MCF 10A (cell line): ENCODE results near the gene RACGAP1. TPM values are rescaled to one million over a fixed set of nuclear protein-coding genes. Genes with fewer than 3 reads are reported as not detected.
A peak's percentile ranks its signal among the peaks of the same experiment; 100 is the strongest.

Experiments used
- BruUV-seq: library from RNA; stranded (reverse); fragments of 400-500 nt; replicated peaks from 2 replicates; lab custom pipeline; 2021; lab: Mats Ljungman, UMichigan
- CTCF ChIA-PET: fragments of 300-600 bp; sonication (Branson Sonifier 250); formaldehyde crosslinking; extraction: SDS; loops from one replicate; lab custom pipeline; 2021; ENCODE audit warnings: antibody characterized with exemption, inconsistent platforms; lab: Yijun Ruan, JAX
- POLR2A ChIA-PET: fragments of 300-600, 350-650 bp; sonication (Branson Sonifier 250); formaldehyde crosslinking; extraction: SDS; loops from one replicate; lab custom pipeline; 2020; ENCODE audit warnings: antibody characterized with exemption, inconsistent platforms; lab: Yijun Ruan, JAX
- DNase-seq: peaks from one replicate; pipeline ENCODE4 v3.0.0-alpha.2; 2018; ENCODE audit not compliant: unreplicated experiment
- H3K27ac Mint-ChIP-seq: one replicate; pipeline ENCODE4 v1.8.0; 2022; ENCODE audit warnings: mild to moderate bottlenecking, low read depth, mixed read lengths; ENCODE audit not compliant: unreplicated experiment
- H3K27me3 Mint-ChIP-seq: one replicate; pipeline ENCODE4 v1.8.0; 2022; ENCODE audit warnings: mixed read lengths; ENCODE audit not compliant: insufficient read depth, unreplicated experiment
- H3K36me3 Mint-ChIP-seq: one replicate; pipeline ENCODE4 v1.8.0; 2022; ENCODE audit warnings: mild to moderate bottlenecking, moderate library complexity, mixed read lengths; ENCODE audit not compliant: insufficient read depth, unreplicated experiment
- H3K4me1 Mint-ChIP-seq: one replicate; pipeline ENCODE4 v1.8.0; 2022; ENCODE audit warnings: mixed read lengths; ENCODE audit not compliant: insufficient read depth, unreplicated experiment
- H3K4me3 Mint-ChIP-seq: one replicate; pipeline ENCODE4 v1.8.0; 2022; ENCODE audit warnings: mild to moderate bottlenecking, moderate library complexity, mixed read lengths; ENCODE audit not compliant: unreplicated experiment
- H3K9me3 Mint-ChIP-seq: one replicate; pipeline ENCODE4 v1.8.0; 2022; ENCODE audit warnings: mixed read lengths; ENCODE audit not compliant: unreplicated experiment
- CTCF ChIP-seq: fragments of 200-600 bp; IDR thresholded peaks from one replicate; pipeline ENCODE4 v1.8.0; 2022; ENCODE audit warnings: antibody characterized with exemption, mild to moderate bottlenecking; ENCODE audit not compliant: unreplicated experiment
- intact Hi-C: fragments of 100-400 bp; cut with micrococcal nuclease; formaldehyde crosslinking; loops from 2 replicates; pipeline ENCODE4 v1.14.1; 2022
- total RNA-seq: library from RNA; stranded (reverse); gene quantifications from 2 replicates; pipeline ENCODE4 v1.2.3, GENCODE V29; 2022

RACGAP1 gene
- total RNA-seq, 1 experiment from 2014 or later = 67.9 TPM

GRCh38 chr12:50026691-50027090 lies 1.4 kb upstream of the RACGAP1 start:
- intact Hi-C loops = no loop called here
- no peaks in the 10 kb centered on the region for H3K27me3 Mint-ChIP-seq
- H3K36me3 Mint-ChIP-seq = no peaks in the 10 kb centered on the region
- ChIA-PET POLR2A (interaction anchor here (2.0 kb wide), 1 partner anchor 13 kb away, joined by 5 read pairs; no protein-coding TSS in a partner anchor), CTCF (interaction anchor here (0.9 to 2.9 kb wide), 3 partner anchors 9 to 29 kb away, joined by 3 to 17 read pairs (median 11); no protein-coding TSS in a partner anchor)
- no peak overlapping the region for H3K4me3 Mint-ChIP-seq
- H3K27ac Mint-ChIP-seq = no peak overlapping the region
- BruUV-seq = no TSS peak
- DNase-seq = no peak
- no peaks in the 10 kb centered on the region for H3K9me3 Mint-ChIP-seq
- TF ChIP-seq CTCF = no peak
- H3K4me1 Mint-ChIP-seq = peaks cover 20% of the 10 kb centered on the region

DNA sequence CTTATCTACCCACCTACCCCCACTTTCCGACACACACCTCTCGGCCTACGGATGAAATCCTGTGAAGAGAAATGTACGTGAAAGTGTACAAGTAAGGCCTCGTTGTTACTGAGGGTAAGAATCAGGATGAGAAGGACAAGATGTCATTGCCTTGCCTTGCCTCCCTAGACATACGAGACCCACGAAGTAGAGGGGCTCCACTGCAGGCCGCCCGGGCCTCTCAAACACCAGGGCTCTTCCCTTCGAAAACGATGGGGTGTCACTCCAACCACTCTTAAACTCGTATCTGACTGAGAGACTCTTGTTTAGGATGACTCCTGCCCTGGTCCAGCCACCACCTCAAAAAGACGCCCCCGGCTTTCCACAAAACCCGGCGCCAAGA lies 498 bp downstream of the RACGAP1 start:
- no peaks in the 10 kb centered on the region for H3K36me3 Mint-ChIP-seq
- peaks cover 35% of the 10 kb centered on the region for H3K4me1 Mint-ChIP-seq
- H3K27me3 Mint-ChIP-seq = no peaks in the 10 kb centered on the region
- peak overlapping the region; percentile 96 for H3K27ac Mint-ChIP-seq
- H3K9me3 Mint-ChIP-seq = no peaks in the 10 kb centered on the region
- ChIA-PET CTCF (interaction anchor here (0.6 to 2.9 kb wide), 7 partner anchors 14 to 283 kb away, joined by 3 to 17 read pairs (median 3); partner anchors contain the start of gene TMBIM6), POLR2A (interaction anchor here (0.6 to 2.0 kb wide), 18 partner anchors 8 to 861 kb away, joined by 3 to 25 read pairs (median 4); partner anchors contain the start of genes COX14, SMARCD1 and TMBIM6)
- peak; percentile 24 for DNase-seq
- TSS peak; percentile 48 for BruUV-seq
- TF ChIP-seq CTCF = no peak
- H3K4me3 Mint-ChIP-seq = peak overlapping the region; percentile 98
- intact Hi-C loops = no loop called here

DNA sequence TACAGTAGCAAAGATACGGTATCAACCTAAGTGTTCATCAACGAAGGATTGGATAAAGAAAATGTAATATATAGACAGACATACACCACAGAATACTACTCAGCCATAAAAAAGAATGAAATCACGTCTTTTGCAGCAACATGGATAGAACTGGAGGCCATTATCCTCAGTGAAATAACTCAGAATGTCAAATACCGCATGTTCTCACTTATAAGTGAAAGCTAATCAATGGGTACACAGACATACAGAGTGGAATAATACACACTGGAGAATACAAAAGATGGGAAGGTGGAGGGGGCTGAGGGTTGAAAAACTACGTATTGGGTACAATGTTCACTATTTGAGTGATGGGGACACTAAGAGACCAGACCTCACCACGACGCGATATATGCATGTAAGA lies 1.1 kb downstream of the RACGAP1 start:
- H3K4me3 Mint-ChIP-seq = peak overlapping the region; percentile 98
- ChIA-PET POLR2A (interaction anchor here (0.6 to 1.9 kb wide), 4 partner anchors 45 to 197 kb away, joined by 3 to 6 read pairs (median 4); partner anchors contain the start of gene SMARCD1), CTCF (interaction anchor here (0.6 to 2.9 kb wide), 6 partner anchors 15 to 283 kb away, joined by 3 to 17 read pairs (median 4); partner anchors contain the start of gene TMBIM6)
- peak overlapping the region; percentile 96 for H3K27ac Mint-ChIP-seq
- no peaks in the 10 kb centered on the region for H3K9me3 Mint-ChIP-seq
- no peak for DNase-seq
- peaks cover 39% of the 10 kb centered on the region for H3K4me1 Mint-ChIP-seq
- no peaks in the 10 kb centered on the region for H3K36me3 Mint-ChIP-seq
- no TSS peak for BruUV-seq
- no peaks in the 10 kb centered on the region for H3K27me3 Mint-ChIP-seq
- TF ChIP-seq CTCF = no peak
- intact Hi-C loops = no loop called here

GRCh38 chr12:50022903-50023302 lies 2.4 kb downstream of the RACGAP1 start:
- intact Hi-C loops = no loop called here
- Mint-ChIP-seq H3K4me3 (no peak overlapping the region), H3K27me3 (no peaks in the 10 kb centered on the region), H3K36me3 (no peaks in the 10 kb centered on the region), H3K27ac (peak overlapping the region; percentile 4), H3K4me1 (peaks cover 50% of the 10 kb centered on the region), H3K9me3 (no peaks in the 10 kb centered on the region)
- POLR2A ChIA-PET = interaction anchor here (0.8 kb wide), 1 partner anchor 400 kb away, joined by 3 read pairs; no protein-coding TSS in a partner anchor
- BruUV-seq = no TSS peak
- DNase-seq = no peak
- TF ChIP-seq CTCF = no peak
- CTCF ChIA-PET = interaction anchor here (1.2 kb wide), 1 partner anchor 16 kb away, joined by 3 read pairs; no protein-coding TSS in a partner anchor
